Measurements from ENCODE around the gene RXFP4. TPM values are rescaled to one million over a fixed set of nuclear protein-coding genes. Genes with fewer than 3 reads are reported as not detected.
A peak's percentile ranks its signal among the peaks of the same experiment; 100 is the strongest.

RXFP4 gene
- total and polyA plus RNA-seq, 9 of the 15 experiments (the other 6 are each of a cell fraction or from before 2014, with no cell fraction given): 0.64 TPM; not detected in 8

- TF ChIP-seq ESRRA (IDR thresholded peaks at IDR 0.05; ENCODE audit: borderline replicate concordance, low read depth): peak; percentile 23; the same call in 1 of the 2 replicates
- no peak for TF ChIP-seq ZBTB2 (IDR thresholded peaks at IDR 0.05)
- TF ChIP-seq PBX2 (CRISPR knock-in tag; IDR thresholded peaks at IDR 0.05; ENCODE audit: low read depth): no peak
- no peak for TF ChIP-seq PBX2 (tag; conservative IDR thresholded peaks at IDR 0.05; ENCODE audit: low read depth)
- no peak for TF ChIP-seq PCBP1 (IDR thresholded peaks at IDR 0.05; ENCODE audit: low read depth, low read length, poor library complexity, severe bottlenecking)
- TF ChIP-seq DMBX1 (CRISPR knock-in tag; IDR thresholded peaks at IDR 0.05; ENCODE audit: borderline replicate concordance): no peak
- peak; percentile 25; the same call in 1 of the 2 replicates for TF ChIP-seq EP400 (IDR thresholded peaks at IDR 0.05)
- TF ChIP-seq PHF21A (IDR thresholded peaks at IDR 0.05; ENCODE audit: borderline replicate concordance, low read depth): peak; percentile 78; the same call in 1 of the 2 replicates
- TF ChIP-seq AFF1 (IDR thresholded peaks at IDR 0.05; ENCODE audit: low read depth in 1 of 2, partially characterized antibody in 2 of 2): peak in 1 of 2 experiments; percentile 74
- no peak for TF ChIP-seq ZMIZ1 (IDR thresholded peaks at IDR 0.05; ENCODE audit: low read depth in 2 of 2, low read length in 2 of 2)
- no peak for TF ChIP-seq TCF15 (CRISPR knock-in tag; IDR thresholded peaks at IDR 0.05)
- no peak for TF ChIP-seq ILF3 (IDR thresholded peaks at IDR 0.05; ENCODE audit: borderline replicate concordance)
- no peak for TF ChIP-seq PTRF (tag; IDR thresholded peaks at IDR 0.05)
Measured at GRCh38 chr1:155976062-155976912, 34.8 kb downstream of the RXFP4 start (continued).
